H54 (cell line): Measurements from ENCODE around the gene SNED1.

ENCODE experiments used
- DNase-seq: peaks from one replicate; pipeline ENCODE4 v3.0.0; 2011; ENCODE audit warnings: low spot score, mixed read lengths; ENCODE audit not compliant: insufficient read length
- FAIRE-seq: peaks from 3 replicates; lab custom pipeline; 2011; peaks lifted over from hg19 to GRCh38; lab: Jason Lieb, UNC
- POLR2A ChIP-seq: IDR thresholded peaks from 2 replicates; pipeline ENCODE4 v1.6.1; 2011; ENCODE audit warnings: low read depth, mild to moderate bottlenecking, low read length

SNED1 gene

GRCh38 chr2:241048149-241048948 is 49.9 kb downstream of the SNED1 start:
- no peak for DNase-seq
- no peak for TF ChIP-seq POLR2A
- FAIRE-seq, result no peak

GRCh38 chr2:241048949-241049343 is 50.5 kb downstream of the SNED1 start:
- no peak for FAIRE-seq
- DNase-seq, result no peak
- no peak for TF ChIP-seq POLR2A

- no peak for TF ChIP-seq POLR2A
- FAIRE-seq (no peak), DNase-seq (no peak)
These were observed 51.6 kb downstream of the SNED1 start for GRCh38 chr2:241049739-241050623.

- TF ChIP-seq POLR2A, result no peak
- DNase-seq (no peak), FAIRE-seq (no peak)
These were observed 52.5 kb downstream of the SNED1 start for GRCh38 chr2:241050624-241051577.

- DNase-seq (no peak), FAIRE-seq (no peak)
- TF ChIP-seq POLR2A, result no peak
These were observed 53.4 kb downstream of the SNED1 start for GRCh38 chr2:241051578-241052487.

GRCh38 chr2:241052677-241053360 is 54.4 kb downstream of the SNED1 start:
- TF ChIP-seq POLR2A, result no peak
- DNase-seq (no peak), FAIRE-seq (no peak)

GRCh38 chr2:241053576-241054251 is 55.3 kb downstream of the SNED1 start:
- no peak for TF ChIP-seq POLR2A
- FAIRE-seq (no peak), DNase-seq (no peak)

- TF ChIP-seq POLR2A, result no peak
- no peak for FAIRE-seq
- DNase-seq, result no peak
These were observed 62.9 kb downstream of the SNED1 start for GRCh38 chr2:241061275-241061674.

GRCh38 chr2:241062389-241063092 is 64.1 kb downstream of the SNED1 start:
- FAIRE-seq, result no peak
- DNase-seq, result no peak
- TF ChIP-seq POLR2A, result no peak

GRCh38 chr2:241063093-241063551 is 64.7 kb downstream of the SNED1 start:
- FAIRE-seq (no peak), DNase-seq (no peak)

GRCh38 chr2:241063587-241063986 is 65.2 kb downstream of the SNED1 start:
- no peak for TF ChIP-seq POLR2A
- DNase-seq (no peak), FAIRE-seq (no peak)

More at GRCh38 chr2:241063093-241063551, 64.7 kb downstream of the SNED1 start:
- no peak for TF ChIP-seq POLR2A
